ENCODE results near the gene HSF2BP.
"Not testable (repeated sequence)": the region's sequence is repeated elsewhere in the genome, so short reads cannot be mapped to it uniquely, and the experiment has no call there.

HSF2BP gene

GRCh38 chr21:43516860-43517627 lies 142.2 kb downstream of the HSF2BP start:
- not testable (repeated sequence) for DNase-seq (ENCODE audit: low read depth)

DNA sequence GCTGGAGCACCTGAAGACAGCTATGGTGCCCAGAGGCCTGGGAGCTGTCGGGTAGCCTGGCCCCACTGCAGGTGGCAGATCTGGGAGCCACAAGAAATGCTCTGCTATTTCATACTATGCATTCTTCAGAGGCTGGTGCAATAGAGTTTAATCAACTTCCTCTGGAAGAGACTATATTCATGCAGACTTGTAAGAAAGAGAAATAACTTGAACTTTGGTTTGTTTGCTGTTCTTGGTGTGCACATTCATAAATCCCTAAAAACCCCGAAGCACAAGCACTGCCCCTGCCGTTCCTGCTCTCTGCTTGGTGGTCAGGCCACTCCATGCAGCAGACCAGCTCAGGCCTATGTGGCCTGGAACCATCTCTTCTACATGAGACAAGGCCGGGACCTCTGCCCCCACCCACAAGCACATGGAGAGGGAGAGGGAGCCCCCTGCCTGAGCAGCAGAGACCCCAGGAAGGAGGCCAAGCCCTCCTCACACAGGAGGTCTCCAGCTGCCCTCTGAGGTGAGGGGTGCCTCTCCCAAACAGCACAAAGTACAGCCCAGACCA lies 142.9 kb downstream of the HSF2BP start:
- not testable (repeated sequence) for DNase-seq (ENCODE audit: low read depth)

GRCh38 chr21:43514834-43515233 lies 144.5 kb downstream of the HSF2BP start:
- not testable (repeated sequence) for DNase-seq (ENCODE audit: low read depth)

- not testable (repeated sequence) for DNase-seq (ENCODE audit: low read depth)
These were observed 146.3 kb downstream of the HSF2BP start for GRCh38 chr21:43513023-43513422.

DNA sequence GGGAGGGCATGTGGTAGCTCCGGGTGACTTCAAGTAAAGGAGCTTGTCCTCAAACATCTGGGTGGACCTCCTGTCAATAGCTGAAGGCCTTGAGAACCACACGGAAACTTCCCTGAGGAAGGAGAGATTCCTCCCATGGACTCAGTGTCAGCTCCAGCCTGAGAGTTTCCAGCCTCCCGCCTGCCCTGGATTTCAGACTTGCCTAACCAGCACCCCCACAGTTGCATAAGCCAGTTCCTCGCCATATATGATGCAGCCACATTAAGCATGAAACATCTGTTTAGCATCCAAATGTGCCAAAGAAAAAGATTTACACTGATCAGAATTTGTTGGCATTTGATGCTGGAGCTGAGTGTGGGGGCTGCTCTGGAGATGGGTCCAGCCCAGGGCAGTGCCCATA lies 148.1 kb downstream of the HSF2BP start:
- not testable (repeated sequence) for DNase-seq (ENCODE audit: low read depth)

DNA sequence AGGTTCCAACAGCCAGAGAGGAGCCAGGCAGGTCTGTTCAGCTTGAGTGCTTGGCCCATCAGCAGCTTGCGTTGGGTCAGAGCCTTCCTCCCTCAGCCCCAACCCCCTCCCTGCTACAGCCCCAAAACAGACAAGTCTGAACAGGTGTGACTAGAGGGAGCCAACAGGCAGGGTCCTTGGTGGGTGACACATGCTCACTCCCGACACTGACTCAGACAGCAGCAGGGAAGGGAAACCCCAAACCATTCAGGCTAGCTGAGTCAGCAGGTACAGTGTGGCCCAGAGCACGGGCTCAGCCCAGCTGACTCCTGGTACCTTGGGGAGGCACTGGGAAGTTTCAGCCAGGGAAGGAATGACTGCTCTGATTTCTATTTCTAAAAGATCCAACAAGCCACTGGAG lies 148.6 kb downstream of the HSF2BP start:
- DNase-seq (ENCODE audit: low read depth), result not testable (repeated sequence)

- not testable (repeated sequence) for DNase-seq (ENCODE audit: low read depth)
These were observed 155.4 kb downstream of the HSF2BP start for GRCh38 chr21:43503892-43504291.

DNA sequence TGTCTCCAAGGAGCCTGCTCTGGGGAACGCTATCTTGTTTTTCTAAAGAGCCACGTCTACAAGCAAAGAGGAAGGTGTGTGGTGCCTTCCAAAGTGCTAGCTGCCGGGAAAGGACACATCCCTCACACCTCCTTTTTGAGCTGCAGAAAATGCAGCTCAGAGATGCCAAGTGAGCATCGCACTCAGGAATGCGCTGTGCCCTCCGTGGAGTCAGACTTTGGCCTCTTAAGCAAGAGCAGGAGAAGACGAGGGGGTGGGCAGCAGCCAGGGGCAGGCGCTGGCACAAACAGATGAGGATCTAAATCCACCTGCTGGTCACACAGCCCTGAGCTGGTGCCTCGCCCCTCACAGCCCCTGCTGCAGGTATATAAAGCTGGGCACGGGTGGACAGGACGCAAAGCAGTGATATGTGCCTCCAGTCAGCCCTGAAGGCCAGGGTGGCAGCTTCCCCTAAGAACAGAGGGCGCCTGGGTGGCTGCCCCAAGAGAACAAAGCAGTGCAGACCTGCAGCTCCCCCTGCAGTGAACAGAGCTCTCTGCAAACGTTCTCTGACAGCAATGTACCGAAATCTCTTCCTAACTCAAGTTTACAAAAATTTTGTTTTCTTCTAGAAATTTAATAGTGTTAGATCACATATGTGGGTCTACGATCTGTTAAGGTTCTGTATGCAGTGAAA lies 156.1 kb downstream of the HSF2BP start:
- DNase-seq (ENCODE audit: low read depth), result not testable (repeated sequence)

DNA sequence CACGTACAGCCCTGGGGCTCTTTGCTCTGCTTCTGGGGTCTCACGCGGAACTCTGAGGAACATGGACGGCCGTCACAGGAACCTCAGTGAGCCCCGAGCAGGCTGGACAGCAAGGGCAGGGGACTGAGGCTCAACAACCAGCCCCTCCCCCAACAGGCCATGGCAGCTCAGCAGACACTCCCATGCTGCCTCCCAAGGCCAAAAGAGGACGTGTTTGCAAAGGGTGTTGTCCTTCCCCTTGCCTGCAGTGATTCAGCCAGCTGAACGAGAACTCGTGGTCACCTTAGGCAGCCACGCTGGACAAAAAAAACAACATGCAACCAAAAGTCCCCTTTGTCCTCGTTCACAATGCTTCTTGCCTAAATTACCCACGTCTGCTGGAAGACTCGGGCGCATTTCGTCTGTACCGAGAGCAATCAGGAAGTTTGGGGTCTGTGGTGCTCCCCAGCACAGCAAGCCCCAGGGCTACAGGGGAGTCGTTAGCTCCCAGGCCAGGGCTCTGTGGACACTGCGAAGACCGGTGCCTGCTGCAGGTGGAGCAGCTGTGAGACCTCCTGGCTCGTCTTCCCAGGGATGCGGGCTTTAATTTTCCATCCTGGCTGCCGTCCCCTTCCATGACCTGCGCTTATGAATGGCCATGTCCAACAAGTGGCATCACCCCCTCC lies 156.7 kb downstream of the HSF2BP start:
- DNase-seq (ENCODE audit: low read depth), result not testable (repeated sequence)

DNA sequence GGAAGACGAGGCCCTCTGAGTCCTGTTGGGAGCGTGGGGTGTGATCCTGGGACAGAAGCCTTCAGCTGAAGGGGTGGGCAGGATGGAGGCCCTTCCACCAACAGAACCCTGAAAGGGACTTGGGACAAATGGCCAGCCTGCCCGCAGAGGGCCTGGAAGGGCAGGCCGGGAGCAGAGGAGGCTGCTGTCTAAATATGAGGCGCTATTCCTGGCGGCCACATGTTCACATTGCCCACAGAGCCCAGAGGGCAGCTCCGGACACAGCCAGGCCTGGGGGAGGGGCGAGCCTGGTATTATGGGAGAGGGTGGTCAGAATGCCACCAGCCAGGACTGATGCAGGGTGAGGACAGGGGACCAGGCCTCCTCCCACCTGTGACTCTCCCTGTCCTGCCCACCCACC lies 160.4 kb downstream of the HSF2BP start:
- DNase-seq (ENCODE audit: low read depth), result not testable (repeated sequence)

GRCh38 chr21:43498065-43498464 lies 161.2 kb downstream of the HSF2BP start:
- DNase-seq (ENCODE audit: low read depth), result not testable (repeated sequence)

DNA sequence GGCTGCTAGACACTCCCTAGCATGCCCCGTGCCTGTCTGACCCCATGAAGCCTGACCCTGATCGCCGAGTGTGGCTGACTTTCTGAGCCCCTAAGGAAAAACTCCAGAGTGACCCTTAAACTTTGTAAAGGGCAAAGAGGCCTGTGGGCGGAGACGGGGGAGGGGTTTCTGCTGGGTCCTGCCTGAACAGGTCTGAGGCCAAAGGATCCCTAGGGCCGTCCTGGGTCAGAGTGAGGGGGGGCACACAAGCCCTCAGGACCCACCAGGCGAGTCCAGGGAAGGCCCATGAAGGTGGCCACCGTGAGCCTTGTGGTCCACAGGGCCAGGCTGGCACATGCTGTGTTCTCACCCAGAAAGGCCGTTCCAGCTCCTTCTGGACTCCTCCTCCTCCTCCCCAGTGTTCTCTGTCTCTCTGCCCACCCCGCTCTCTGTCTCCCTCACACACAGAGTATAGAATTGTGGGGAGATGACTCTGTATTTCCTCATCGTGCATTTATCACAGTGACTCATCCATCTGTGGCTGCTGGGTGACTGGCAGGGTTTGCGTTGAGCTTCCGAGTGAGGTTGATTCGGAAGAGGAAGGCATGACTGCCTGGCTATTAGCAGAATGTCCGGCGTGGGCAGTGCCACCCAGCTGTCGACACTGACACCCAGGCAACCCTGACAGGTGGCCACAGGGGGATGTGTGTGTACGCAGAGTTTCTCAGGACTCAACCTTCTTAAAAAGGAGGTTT lies 164.8 kb downstream of the HSF2BP start:
- not testable (repeated sequence) for DNase-seq (ENCODE audit: low read depth)

- not testable (repeated sequence) for DNase-seq (ENCODE audit: low read depth)
These were observed 165.8 kb downstream of the HSF2BP start for GRCh38 chr21:43493471-43493870.

- DNase-seq (ENCODE audit: low read depth), result not testable (repeated sequence)
These were observed 171.1 kb downstream of the HSF2BP start for GRCh38 chr21:43488235-43488634.

DNA sequence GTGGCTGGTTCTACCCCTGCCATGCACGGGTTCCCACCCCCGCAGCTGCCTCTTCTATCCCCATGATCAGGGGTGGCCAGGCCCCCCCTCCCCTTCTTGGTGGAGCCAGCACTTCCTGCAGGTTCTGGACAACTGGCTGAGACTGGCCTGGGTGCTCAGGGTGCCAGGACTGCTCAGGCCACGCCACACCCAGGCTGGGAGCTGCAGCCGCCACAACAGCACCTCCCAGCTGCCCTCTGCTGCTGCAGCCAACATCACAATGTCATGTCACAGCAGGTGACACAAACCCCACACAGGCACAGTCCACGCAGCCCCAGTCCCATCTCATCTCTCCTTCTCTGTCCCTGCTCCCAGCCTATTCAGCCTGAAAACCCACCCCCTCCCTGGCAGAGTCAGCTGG lies 173.2 kb downstream of the HSF2BP start:
- DNase-seq (ENCODE audit: low read depth), result not testable (repeated sequence)

DNA sequence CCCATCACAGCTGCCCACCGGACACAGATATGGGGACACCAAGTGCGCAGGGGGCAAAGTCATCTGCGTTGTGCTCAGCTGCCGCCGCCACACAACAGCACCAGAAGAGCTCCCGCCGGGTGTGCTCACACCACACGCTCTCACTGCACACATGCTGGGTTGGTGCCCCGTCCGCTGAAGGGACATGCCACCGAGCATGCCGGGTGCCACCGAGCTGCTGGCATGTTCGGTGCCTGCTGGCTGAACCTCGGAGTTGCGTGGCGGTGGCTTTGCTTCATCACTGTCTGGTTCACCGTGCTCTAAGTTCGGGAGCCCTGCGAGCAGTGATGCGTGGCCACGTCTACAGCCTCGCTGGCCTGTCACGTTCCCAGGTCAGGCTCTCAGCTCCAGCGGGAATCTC lies 174.3 kb downstream of the HSF2BP start:
- DNase-seq (ENCODE audit: low read depth), result not testable (repeated sequence)

DNA sequence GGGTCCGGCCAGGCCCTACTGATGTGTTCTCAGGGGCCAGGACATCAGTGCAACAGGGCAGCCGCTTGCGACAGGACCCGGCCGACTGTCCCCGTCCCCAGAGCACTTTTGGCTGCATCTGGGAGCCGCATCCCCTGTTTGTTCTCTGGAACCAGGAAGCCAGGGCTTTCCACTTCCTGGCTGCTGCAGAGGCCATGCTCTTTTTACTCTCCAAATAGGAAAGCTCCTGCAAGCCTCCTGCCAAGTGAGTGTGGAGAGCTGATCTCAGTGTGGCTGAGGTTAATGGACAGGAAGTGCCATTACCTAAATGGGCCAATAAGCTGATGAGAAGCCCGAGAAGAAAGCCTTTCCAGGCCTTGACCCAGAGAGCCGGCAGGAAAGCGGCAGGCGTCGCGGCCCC lies 180.1 kb downstream of the HSF2BP start:
- not testable (repeated sequence) for DNase-seq (ENCODE audit: low read depth)
